ENCODE results near the gene ITGB5.

DNA sequence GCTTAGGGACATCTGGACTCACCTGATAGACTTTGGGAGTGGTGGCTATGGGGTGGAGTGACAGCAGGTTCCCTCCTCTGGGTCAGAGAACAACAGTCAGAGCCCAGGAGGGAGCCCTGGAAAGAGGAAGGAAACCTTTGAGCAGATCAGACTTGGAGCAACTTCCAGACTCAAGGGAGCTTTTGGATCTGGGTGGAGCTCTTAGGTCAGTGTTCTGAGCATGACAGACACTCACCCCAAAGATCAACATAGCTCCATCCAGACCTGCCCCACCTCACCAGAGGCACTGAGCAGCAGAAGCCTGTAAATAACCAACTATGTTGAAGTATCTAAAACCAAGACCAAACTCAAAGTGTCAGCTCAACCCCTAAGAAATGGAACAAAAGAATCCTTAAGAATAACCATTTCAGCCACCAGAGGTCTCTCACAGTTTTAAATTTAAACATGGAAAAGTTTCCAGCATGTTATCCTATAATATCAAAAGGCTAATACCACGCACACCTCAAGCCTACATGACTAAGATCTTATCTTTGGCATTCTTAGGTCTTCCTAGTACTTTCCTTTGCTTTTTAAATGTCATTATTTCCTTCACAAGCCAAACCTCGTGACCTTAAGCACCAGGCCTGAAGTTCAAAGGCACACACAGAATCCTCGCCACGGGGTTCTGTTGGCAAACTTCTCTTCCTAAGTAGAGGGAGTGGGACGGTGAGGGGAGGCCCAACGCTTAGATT lies 100.5 kb downstream of the ITGB5 start:
- TF ChIP-seq EZH2 (IDR thresholded peaks at IDR 0.05; ENCODE audit: borderline replicate concordance, low read length) = no peak
- TF ChIP-seq, protein P1, sequence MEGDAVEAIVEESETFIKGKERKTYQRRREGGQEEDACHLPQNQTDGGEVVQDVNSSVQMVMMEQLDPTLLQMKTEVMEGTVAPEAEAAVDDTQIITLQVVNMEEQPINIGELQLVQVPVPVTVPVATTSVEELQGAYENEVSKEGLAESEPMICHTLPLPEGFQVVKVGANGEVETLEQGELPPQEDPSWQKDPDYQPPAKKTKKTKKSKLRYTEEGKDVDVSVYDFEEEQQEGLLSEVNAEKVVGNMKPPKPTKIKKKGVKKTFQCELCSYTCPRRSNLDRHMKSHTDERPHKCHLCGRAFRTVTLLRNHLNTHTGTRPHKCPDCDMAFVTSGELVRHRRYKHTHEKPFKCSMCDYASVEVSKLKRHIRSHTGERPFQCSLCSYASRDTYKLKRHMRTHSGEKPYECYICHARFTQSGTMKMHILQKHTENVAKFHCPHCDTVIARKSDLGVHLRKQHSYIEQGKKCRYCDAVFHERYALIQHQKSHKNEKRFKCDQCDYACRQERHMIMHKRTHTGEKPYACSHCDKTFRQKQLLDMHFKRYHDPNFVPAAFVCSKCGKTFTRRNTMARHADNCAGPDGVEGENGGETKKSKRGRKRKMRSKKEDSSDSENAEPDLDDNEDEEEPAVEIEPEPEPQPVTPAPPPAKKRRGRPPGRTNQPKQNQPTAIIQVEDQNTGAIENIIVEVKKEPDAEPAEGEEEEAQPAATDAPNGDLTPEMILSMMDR (conservative IDR thresholded peaks at IDR 0.05 in 1 of 2, IDR thresholded peaks at IDR 0.05 in 1 of 2; ENCODE audit: extremely low read depth in 1 of 2, insufficient read depth in 1 of 2, low read depth in 1 of 2, low read length in 2 of 2) = peak; percentile 31 to 35
